Peyer's patch (tissue), 4 donors: ENCODE measurements around the gene HELLS.

Source experiments
- CTCF ChIP-seq, 6 experiments: fragments of 450-650 bp in 4 of 6; fragments of 200-600 bp in 2 of 6; sonication (generic) in 1 of 6; IDR thresholded peaks; one replicate each; pipeline ENCODE4 v1.5.1; 2017 to 2019; ENCODE audit warnings: antibody characterized with exemption in 6 of 6, mild to moderate bottlenecking in 3 of 6, moderate library complexity in 1 of 6
- POLR2A ChIP-seq, 2 donors: fragments of 450-650 bp; IDR thresholded peaks; one replicate each; pipeline ENCODE4 v1.5.1; 2017; ENCODE audit warnings: antibody characterized with exemption in 2 of 2, mild to moderate bottlenecking in 2 of 2, moderate library complexity in 2 of 2

- TF ChIP-seq CTCF (IDR thresholded peaks at IDR 0.05) = no peak
- no peak for TF ChIP-seq POLR2A (IDR thresholded peaks at IDR 0.05)
These were observed 87.4 kb downstream of the HELLS start for GRCh38 chr10:94632954-94633353.
